Mesendoderm (in vitro differentiated cells): ENCODE results near the gene RFX2.

ENCODE experiments used
- DNase-seq: peaks from one replicate; pipeline ENCODE4 v3.0.0; 2013
- H2AK5ac ChIP-seq: 2 replicates; pipeline ENCODE4 v1.6.1; 2013; ENCODE audit warnings: low read length, inconsistent platforms
- H2BK120ac ChIP-seq: 2 replicates; pipeline ENCODE4 v1.6.1; 2013; ENCODE audit warnings: low read depth, mild to moderate bottlenecking, low read length, moderate library complexity, mixed read lengths
- H2BK15ac ChIP-seq: replicated peaks from 2 replicates; pipeline ENCODE4 v1.6.1; 2013; ENCODE audit warnings: low read depth, mild to moderate bottlenecking, moderate library complexity
- H2BK5ac ChIP-seq: 2 replicates; pipeline ENCODE4 v1.6.1; 2013; ENCODE audit warnings: low read length, inconsistent platforms
- H3K18ac ChIP-seq: 2 replicates; pipeline ENCODE4 v1.6.1; 2013; ENCODE audit warnings: mild to moderate bottlenecking, low read length, mixed read lengths
- H3K23ac ChIP-seq: one replicate; pipeline ENCODE4 v1.6.1; 2013; ENCODE audit warnings: low read length
- H3K27ac ChIP-seq: 2 replicates; pipeline ENCODE4 v1.5.1; 2013; ENCODE audit warnings: low read depth, mild to moderate bottlenecking, inconsistent platforms, low read length, moderate library complexity
- H3K27me3 ChIP-seq: 2 replicates; pipeline ENCODE4 v1.6.1; 2013; ENCODE audit warnings: low read length, control low read depth, mild to moderate bottlenecking, inconsistent platforms; ENCODE audit not compliant: insufficient read depth, poor library complexity
- H3K36me3 ChIP-seq: 2 replicates; pipeline ENCODE4 v1.6.1; 2013; ENCODE audit warnings: low read length, inconsistent platforms; ENCODE audit not compliant: control insufficient read depth, insufficient read depth
- H3K4ac ChIP-seq: one replicate; pipeline ENCODE4 v1.6.1; 2013; ENCODE audit warnings: low read depth, mild to moderate bottlenecking, low read length, moderate library complexity
- H3K4me1 ChIP-seq: 2 replicates; pipeline ENCODE4 v1.6.1; 2013; ENCODE audit warnings: low read depth, low read length, inconsistent platforms; ENCODE audit not compliant: control insufficient read depth
- H3K4me2 ChIP-seq: 2 replicates; pipeline ENCODE4 v1.6.1; 2013; ENCODE audit warnings: low read length
- H3K4me3 ChIP-seq: 2 replicates; pipeline ENCODE4 v1.5.1; 2013; ENCODE audit warnings: mild to moderate bottlenecking, low read length
- H3K56ac ChIP-seq: one replicate; pipeline ENCODE4 v1.6.1; 2013; ENCODE audit warnings: low read length
- H3K79me1 ChIP-seq: 2 replicates; pipeline ENCODE4 v1.6.1; 2013; ENCODE audit warnings: low read length, inconsistent platforms
- H3K79me2 ChIP-seq: 2 replicates; pipeline ENCODE4 v1.6.1; 2013; ENCODE audit warnings: mild to moderate bottlenecking, low read length; ENCODE audit not compliant: control insufficient read depth, insufficient read depth
- H3K9ac ChIP-seq: 2 replicates; pipeline ENCODE4 v1.6.1; 2013; ENCODE audit warnings: low read length, inconsistent platforms
- H4K5ac ChIP-seq: one replicate; pipeline ENCODE4 v1.6.1; 2013; ENCODE audit warnings: low read length
- H4K8ac ChIP-seq: one replicate; pipeline ENCODE4 v1.6.1; 2013; ENCODE audit warnings: low read depth, mild to moderate bottlenecking, control low read depth, low read length, moderate library complexity
- WGBS: extraction: QIAGEN DNeasy Blood & Tissue Kit; methylation state at CpG from one replicate; pipeline ENCODE4 v1.1.7; 2013; ENCODE audit warnings: low lambda C conversion rate, missing lambda C conversion rate; ENCODE audit not compliant: insufficient coverage; ENCODE audit errors: extremely low coverage; 5-methylcytosine and 5-hydroxymethylcytosine counted together

The RFX2 gene

GRCh38 chr19:6062274-6062673 is 48.0 kb downstream of the RFX2 start:
- no peak for DNase-seq
- Histone ChIP-seq H3K4me3 (no peak overlapping the region), H4K8ac (no peak overlapping the region), H3K79me1 (no peaks in the 10 kb centered on the region), H3K4me2 (no peak overlapping the region), H3K27ac (no peak overlapping the region), H3K4me1 (peaks cover 6% of the 10 kb centered on the region), H2BK120ac (no peak overlapping the region), H3K18ac (no peak overlapping the region), H2BK5ac (no peak overlapping the region), H3K27me3 (no peaks in the 10 kb centered on the region), H2BK15ac (no peak overlapping the region), H4K5ac (no peak overlapping the region), H3K23ac (no peak overlapping the region), H2AK5ac (no peak overlapping the region), H3K36me3 (no peaks in the 10 kb centered on the region), H3K56ac (peak overlapping the region; percentile 54), H3K4ac (no peak overlapping the region), H3K79me2 (no peaks in the 10 kb centered on the region), H3K9ac (no peak overlapping the region)
- no CpG with 5 or more reads among the region's 11 CpGs for WGBS

- H3K27ac ChIP-seq, result peak overlapping the region; percentile 14
- no peak overlapping the region for H2BK120ac ChIP-seq
- no peak overlapping the region for H2BK5ac ChIP-seq
- no peaks in the 10 kb centered on the region for H3K79me1 ChIP-seq
- no peaks in the 10 kb centered on the region for H3K27me3 ChIP-seq
- H4K5ac ChIP-seq, result no peak overlapping the region
- no peak overlapping the region for H3K18ac ChIP-seq
- no peak overlapping the region for H3K4ac ChIP-seq
- H3K56ac ChIP-seq, result no peak overlapping the region
- no peak overlapping the region for H3K4me3 ChIP-seq
- no peak for DNase-seq
- H3K4me1 ChIP-seq, result peaks cover 6% of the 10 kb centered on the region
- no peak overlapping the region for H2BK15ac ChIP-seq
- no CpG with 5 or more reads among the region's 16 CpGs for WGBS
- no peak overlapping the region for H3K23ac ChIP-seq
- no peak overlapping the region for H3K9ac ChIP-seq
- no peak overlapping the region for H2AK5ac ChIP-seq
- no peak overlapping the region for H4K8ac ChIP-seq
- no peaks in the 10 kb centered on the region for H3K36me3 ChIP-seq
- H3K4me2 ChIP-seq, result no peak overlapping the region
- H3K79me2 ChIP-seq, result no peaks in the 10 kb centered on the region
Measured at GRCh38 chr19:6061376-6062130, 48.7 kb downstream of the RFX2 start.

- no CpG with 5 or more reads among the region's 21 CpGs for WGBS
- H4K8ac ChIP-seq, result no peak overlapping the region
- peaks cover 6% of the 10 kb centered on the region for H3K4me1 ChIP-seq
- H3K56ac ChIP-seq, result peak overlapping the region; percentile 73
- no peak overlapping the region for H2BK120ac ChIP-seq
- no peak overlapping the region for H2AK5ac ChIP-seq
- H3K4ac ChIP-seq, result no peak overlapping the region
- H3K27me3 ChIP-seq, result no peaks in the 10 kb centered on the region
- H3K4me2 ChIP-seq, result no peak overlapping the region
- DNase-seq, result peak; percentile 93
- H3K9ac ChIP-seq, result no peak overlapping the region
- H3K36me3 ChIP-seq, result no peaks in the 10 kb centered on the region
- H2BK5ac ChIP-seq, result no peak overlapping the region
- no peak overlapping the region for H3K18ac ChIP-seq
- no peak overlapping the region for H4K5ac ChIP-seq
- H2BK15ac ChIP-seq, result no peak overlapping the region
- no peaks in the 10 kb centered on the region for H3K79me1 ChIP-seq
- peak overlapping the region; percentile 24 for H3K23ac ChIP-seq
- H3K79me2 ChIP-seq, result no peaks in the 10 kb centered on the region
- no peak overlapping the region for H3K4me3 ChIP-seq
- peak overlapping the region; percentile 14 for H3K27ac ChIP-seq
Measured at GRCh38 chr19:6060600-6061375, 49.5 kb downstream of the RFX2 start.

- H3K27ac ChIP-seq, result no peak overlapping the region
- H3K27me3 ChIP-seq, result no peaks in the 10 kb centered on the region
- H3K79me2 ChIP-seq, result no peaks in the 10 kb centered on the region
- no peak overlapping the region for H3K4me2 ChIP-seq
- no peak overlapping the region for H3K18ac ChIP-seq
- H3K4me1 ChIP-seq, result peaks cover 6% of the 10 kb centered on the region
- H3K79me1 ChIP-seq, result no peaks in the 10 kb centered on the region
- no peak overlapping the region for H2BK120ac ChIP-seq
- no peak overlapping the region for H2BK5ac ChIP-seq
- H4K5ac ChIP-seq, result no peak overlapping the region
- WGBS, result no CpG with 5 or more reads among the region's 4 CpGs
- no peak overlapping the region for H3K4me3 ChIP-seq
- no peaks in the 10 kb centered on the region for H3K36me3 ChIP-seq
- no peak overlapping the region for H2BK15ac ChIP-seq
- no peak for DNase-seq
- no peak overlapping the region for H3K9ac ChIP-seq
- no peak overlapping the region for H2AK5ac ChIP-seq
- H3K56ac ChIP-seq, result peak overlapping the region; percentile 73
- no peak overlapping the region for H3K23ac ChIP-seq
- H3K4ac ChIP-seq, result no peak overlapping the region
- H4K8ac ChIP-seq, result no peak overlapping the region
Measured at GRCh38 chr19:6059988-6060599, 50.2 kb downstream of the RFX2 start.

- H3K18ac ChIP-seq, result no peak overlapping the region
- H4K8ac ChIP-seq, result no peak overlapping the region
- H3K23ac ChIP-seq, result no peak overlapping the region
- no peak overlapping the region for H3K56ac ChIP-seq
- no peak overlapping the region for H3K4me2 ChIP-seq
- no peak overlapping the region for H3K27ac ChIP-seq
- H3K36me3 ChIP-seq, result no peaks in the 10 kb centered on the region
- H3K4me3 ChIP-seq, result no peak overlapping the region
- H3K4me1 ChIP-seq, result peaks cover 6% of the 10 kb centered on the region
- no peak overlapping the region for H3K4ac ChIP-seq
- WGBS, result no CpG with 5 or more reads among the region's 6 CpGs
- no peak for DNase-seq
- no peak overlapping the region for H2BK120ac ChIP-seq
- no peaks in the 10 kb centered on the region for H3K79me2 ChIP-seq
- no peak overlapping the region for H3K9ac ChIP-seq
- no peak overlapping the region for H2BK15ac ChIP-seq
- no peak overlapping the region for H4K5ac ChIP-seq
- H3K27me3 ChIP-seq, result no peaks in the 10 kb centered on the region
- no peak overlapping the region for H2AK5ac ChIP-seq
- no peaks in the 10 kb centered on the region for H3K79me1 ChIP-seq
- H2BK5ac ChIP-seq, result no peak overlapping the region
Measured at GRCh38 chr19:6059396-6059947, 50.8 kb downstream of the RFX2 start.
